Parathyroid adenoma (tissue), 2 donors: ENCODE data around the gene MBNL3.
"Not testable (repeated sequence)": the region's sequence is repeated elsewhere in the genome, so short reads cannot be mapped to it uniquely, and the experiment has no call there.

Source experiments
- H2AFZ ChIP-seq: fragments of 300-600 bp; sonication (generic); one replicate; pipeline ENCODE4 v1.7.0; 2017; ENCODE audit warnings: antibody characterized with exemption, mild to moderate bottlenecking
- H3K27ac ChIP-seq: fragments of 300-600 bp; sonication (generic); one replicate; pipeline ENCODE4 v1.7.0; 2017
- H3K27me3 ChIP-seq: fragments of 300-600 bp; sonication (generic); one replicate; pipeline ENCODE4 v1.7.0; 2017; ENCODE audit warnings: low read length; ENCODE audit not compliant: control insufficient read depth, insufficient read depth
- H3K36me3 ChIP-seq: fragments of 300-600 bp; sonication (generic); one replicate; pipeline ENCODE4 v1.7.0; 2017; ENCODE audit warnings: low read length; ENCODE audit not compliant: control insufficient read depth, insufficient read depth
- H3K4me1 ChIP-seq: fragments of 300-600 bp; sonication (generic); one replicate; pipeline ENCODE4 v1.7.0; 2017; ENCODE audit warnings: control low read depth
- H3K4me2 ChIP-seq: fragments of 300-600 bp; sonication (generic); one replicate; pipeline ENCODE4 v1.7.0; 2017; ENCODE audit warnings: low read length
- H3K4me3 ChIP-seq: fragments of 300-600 bp; sonication (generic); one replicate; pipeline ENCODE4 v1.7.0; 2017; ENCODE audit warnings: low read depth, low read length
- H3K79me2 ChIP-seq: fragments of 300-600 bp; sonication (generic); one replicate; pipeline ENCODE4 v1.7.0; 2017; ENCODE audit warnings: control low read depth
- H3K9ac ChIP-seq: fragments of 300-600 bp; sonication (generic); one replicate; pipeline ENCODE4 v1.7.0; 2017; ENCODE audit warnings: mild to moderate bottlenecking
- H3K9me3 ChIP-seq: fragments of 300-600 bp; sonication (generic); one replicate; pipeline ENCODE4 v1.7.0; 2017; ENCODE audit warnings: low read length; ENCODE audit not compliant: control insufficient read depth
- CTCF ChIP-seq: fragments of 300-600 bp; sonication (generic); IDR thresholded peaks from one replicate; pipeline ENCODE4 v1.7.0; 2017; ENCODE audit warnings: antibody characterized with exemption, mild to moderate bottlenecking
- donor health status: primary hyperparathyroidism.

Gene MBNL3

DNA sequence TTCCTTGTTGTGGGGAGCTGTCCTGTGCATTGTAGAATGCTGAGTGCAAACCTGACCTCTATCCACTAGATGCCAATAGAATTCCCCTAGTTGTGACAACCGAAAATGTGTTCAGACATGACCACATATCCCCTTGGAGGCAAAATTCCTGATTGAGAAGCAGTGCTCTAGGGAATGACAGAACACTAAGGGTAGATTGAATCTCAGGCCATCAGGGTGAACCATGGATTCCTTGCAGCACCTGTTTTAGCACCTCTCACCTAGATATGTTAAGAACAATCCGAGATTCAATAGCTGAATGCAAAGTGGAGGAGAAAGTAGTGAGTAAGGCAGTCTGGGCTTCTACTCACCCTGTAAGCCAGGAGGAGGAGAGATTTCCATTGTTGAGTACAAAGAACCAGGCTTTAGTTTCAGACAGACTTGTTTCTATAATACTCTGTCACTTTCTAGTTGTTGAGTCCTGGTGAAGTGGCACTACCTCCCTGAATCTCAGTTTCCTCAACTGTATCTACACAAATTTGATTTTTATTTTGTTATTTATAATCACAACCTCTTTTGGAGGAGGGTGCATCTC is 158.6 kb downstream of the MBNL3 start:
- Histone ChIP-seq H3K9me3 (no peaks in the 10 kb centered on the region), H3K79me2 (no peaks in the 10 kb centered on the region), H3K4me3 (no peak overlapping the region), H3K4me2 (no peak overlapping the region), H3K9ac (no peak overlapping the region), H3K27me3 (no peaks in the 10 kb centered on the region), H3K27ac (no peak overlapping the region), H2AFZ (no peak overlapping the region), H3K4me1 (no peaks in the 10 kb centered on the region), H3K36me3 (no peaks in the 10 kb centered on the region)
- no peak for TF ChIP-seq CTCF

DNA sequence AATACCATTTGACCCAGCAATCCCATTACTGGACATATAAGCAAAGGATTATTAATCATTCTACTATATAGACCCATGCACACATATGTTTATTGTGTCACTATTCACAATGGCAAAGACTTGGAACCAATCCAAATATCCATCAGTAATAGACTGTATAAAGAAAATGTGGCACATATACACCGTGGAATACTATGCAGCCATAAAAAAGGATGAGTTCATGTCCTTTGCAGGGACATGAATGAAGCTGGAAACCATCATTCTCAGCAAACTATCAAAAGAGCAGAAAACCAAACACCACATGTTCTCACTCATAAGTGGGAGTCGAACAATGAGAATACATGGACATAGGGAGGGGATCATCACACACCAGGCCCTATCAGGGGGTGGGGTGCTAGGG is 161.9 kb downstream of the MBNL3 start:
- not testable (repeated sequence) for H3K4me2 ChIP-seq, H3K79me2 ChIP-seq, H3K36me3 ChIP-seq, H3K4me3 ChIP-seq, H3K27ac ChIP-seq, H3K4me1 ChIP-seq, H3K9ac ChIP-seq, H3K9me3 ChIP-seq, H2AFZ ChIP-seq, H3K27me3 ChIP-seq
